ENCODE data around the gene HMG20A. TPM values are rescaled to one million over a fixed set of nuclear protein-coding genes. Genes with fewer than 3 reads are reported as not detected.

HMG20A gene
- total RNA-seq, 2 donors from 2014 or later, result 24.8 to 55.4 TPM

GRCh38 chr15:77455696-77456321 lies 35.1 kb downstream of the HMG20A start:
- H3K27ac Mint-ChIP-seq, result peak overlapping the region in 1 of 2 donors; percentile 83
- ATAC-seq, result peak in 1 of 2 donors; percentile 77
- H3K36me3 Mint-ChIP-seq, result peaks cover 0 to 13% of the 10 kb centered on the region in 2 donors
- DNase-seq (ENCODE audit: low spot score in 2 of 2), result no peak
- H3K9me3 Mint-ChIP-seq, result no peaks in the 10 kb centered on the region

DNA sequence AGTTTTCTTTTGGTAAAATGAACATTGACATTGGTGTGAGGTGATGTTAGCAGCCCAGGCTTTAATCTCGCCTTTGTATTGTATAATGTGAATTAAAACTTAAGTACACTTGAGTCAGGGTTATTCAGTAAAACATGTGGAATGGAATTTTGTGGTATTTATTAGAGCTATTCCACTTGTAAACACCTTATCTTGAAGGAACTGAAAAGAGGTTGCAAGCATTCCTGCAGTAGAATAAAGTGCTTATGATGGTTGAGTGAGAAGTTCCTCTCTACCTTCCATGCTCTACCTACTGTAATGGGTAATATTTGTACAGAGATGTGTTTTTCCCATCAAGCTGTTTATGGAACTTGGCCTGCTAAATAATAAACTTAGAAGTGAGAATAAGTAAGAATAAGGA lies 36.1 kb downstream of the HMG20A start:
- peaks cover 0 to 13% of the 10 kb centered on the region in 2 donors for H3K36me3 Mint-ChIP-seq
- DNase-seq (ENCODE audit: low spot score in 2 of 2), result no peak
- H3K9me3 Mint-ChIP-seq, result no peaks in the 10 kb centered on the region
- no peak for ATAC-seq
- H3K27ac Mint-ChIP-seq, result peak overlapping the region in 1 of 2 donors; percentile 26

GRCh38 chr15:77457191-77457904 lies 36.7 kb downstream of the HMG20A start:
- peak overlapping the region in 1 of 2 donors; percentile 26 for H3K27ac Mint-ChIP-seq
- peak; percentile 24 to 69 for ATAC-seq
- peaks cover 0 to 13% of the 10 kb centered on the region in 2 donors for H3K36me3 Mint-ChIP-seq
- no peaks in the 10 kb centered on the region for H3K9me3 Mint-ChIP-seq
- no peak for DNase-seq (ENCODE audit: low spot score in 2 of 2)

GRCh38 chr15:77457905-77458265 lies 37.2 kb downstream of the HMG20A start:
- Mint-ChIP-seq H3K9me3 (no peaks in the 10 kb centered on the region), H3K36me3 (peaks cover 0 to 13% of the 10 kb centered on the region in 2 donors), H3K27ac (peak overlapping the region in 1 of 2 donors; percentile 26)
- ATAC-seq, result no peak
- DNase-seq (ENCODE audit: low spot score in 2 of 2), result no peak

GRCh38 chr15:77459031-77459430 lies 38.3 kb downstream of the HMG20A start:
- peaks cover 0 to 13% of the 10 kb centered on the region in 2 donors for H3K36me3 Mint-ChIP-seq
- no peak overlapping the region for H3K27ac Mint-ChIP-seq
- DNase-seq (ENCODE audit: low spot score in 2 of 2) (no peak), ATAC-seq (no peak)
- no peaks in the 10 kb centered on the region for H3K9me3 Mint-ChIP-seq

DNA sequence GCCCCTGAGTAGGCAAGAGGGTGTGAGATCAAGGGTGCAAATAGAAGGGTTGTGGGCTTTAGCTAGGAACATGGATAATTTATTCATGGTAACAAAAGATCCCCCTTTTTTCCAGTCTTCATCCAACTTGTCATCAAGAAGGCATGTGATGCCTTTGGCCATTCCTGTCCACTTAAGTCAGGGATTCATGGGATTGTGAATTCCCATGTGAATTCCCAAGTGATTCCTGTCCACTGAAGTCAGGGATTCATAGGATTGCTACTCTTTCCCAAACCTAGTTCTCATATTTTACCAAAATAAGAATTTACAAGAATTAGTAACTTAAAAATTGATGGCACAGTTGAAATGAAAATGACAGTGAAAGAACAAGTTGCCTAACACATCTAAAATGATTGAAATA lies 40.8 kb downstream of the HMG20A start:
- DNase-seq (ENCODE audit: low spot score in 2 of 2) (no peak), ATAC-seq (no peak)
- peaks cover under 1 to 13% of the 10 kb centered on the region in 2 donors for H3K36me3 Mint-ChIP-seq
- H3K27ac Mint-ChIP-seq, result no peak overlapping the region
- H3K9me3 Mint-ChIP-seq, result no peaks in the 10 kb centered on the region

- no peak overlapping the region for H3K27ac Mint-ChIP-seq
- H3K9me3 Mint-ChIP-seq, result no peaks in the 10 kb centered on the region
- ATAC-seq (no peak), DNase-seq (ENCODE audit: low spot score in 2 of 2) (no peak)
- peaks cover 6 to 9% of the 10 kb centered on the region in 2 donors for H3K36me3 Mint-ChIP-seq
Observed at GRCh38 chr15:77464129-77464865, 43.6 kb downstream of the HMG20A start.

DNA sequence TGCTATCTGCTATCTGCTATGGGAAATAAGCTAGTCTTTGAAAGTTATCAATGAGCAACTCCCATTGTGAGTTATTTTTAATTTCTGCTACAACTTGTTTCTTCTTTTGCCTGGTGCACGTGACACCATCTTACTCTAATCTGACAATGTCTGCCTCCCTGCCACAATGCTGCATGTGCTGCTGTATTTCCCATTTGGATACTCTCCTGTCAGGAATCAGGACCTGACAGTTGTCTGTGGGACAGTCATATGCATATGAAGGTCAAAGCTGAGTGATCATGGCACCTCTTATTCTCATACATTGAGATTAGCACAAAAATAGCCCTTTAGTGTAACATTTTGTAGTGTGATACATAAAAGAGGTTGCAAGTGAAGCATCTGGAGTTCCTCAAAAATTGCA lies 45.8 kb downstream of the HMG20A start:
- H3K36me3 Mint-ChIP-seq, result peaks cover 0 to 6% of the 10 kb centered on the region in 2 donors
- ATAC-seq, result no peak

DNA sequence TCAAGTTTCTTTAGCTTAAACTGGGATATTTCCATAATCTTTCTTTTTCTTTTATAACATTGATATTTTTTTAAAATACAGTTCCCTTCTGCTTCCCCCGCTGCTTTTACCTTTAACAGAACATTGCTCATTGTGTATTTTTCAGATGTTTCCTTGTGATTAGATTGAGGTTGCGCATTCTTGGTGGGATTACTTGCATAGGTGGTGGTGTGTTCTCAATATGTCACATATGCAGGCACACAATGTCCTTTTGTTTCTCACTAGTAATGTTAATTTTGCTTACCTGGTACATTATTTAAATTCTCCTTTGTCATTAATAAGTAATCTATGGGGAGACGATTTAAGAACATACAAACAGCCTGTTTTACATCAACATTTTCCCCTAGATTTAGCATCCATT lies 48.2 kb downstream of the HMG20A start:
- no peak for ATAC-seq
- Mint-ChIP-seq H3K9me3 (no peaks in the 10 kb centered on the region), H3K36me3 (peaks cover 0 to 6% of the 10 kb centered on the region in 2 donors), H3K27ac (no peak overlapping the region)
- no peak for DNase-seq (ENCODE audit: low spot score in 2 of 2)

More for the DNA sequence above, 45.8 kb downstream of the HMG20A start:
- peak overlapping the region in 1 of 2 donors; percentile 26 for H3K27ac Mint-ChIP-seq
- H3K9me3 Mint-ChIP-seq, result no peaks in the 10 kb centered on the region
- no peak for DNase-seq (ENCODE audit: low spot score in 2 of 2)

GRCh38 chr15:77470235-77470634 lies 49.5 kb downstream of the HMG20A start:
- ATAC-seq, result no peak
- H3K9me3 Mint-ChIP-seq, result no peaks in the 10 kb centered on the region
- no peak overlapping the region for H3K27ac Mint-ChIP-seq
- peaks cover 0 to 6% of the 10 kb centered on the region in 2 donors for H3K36me3 Mint-ChIP-seq
- DNase-seq (ENCODE audit: low spot score in 2 of 2), result no peak

DNA sequence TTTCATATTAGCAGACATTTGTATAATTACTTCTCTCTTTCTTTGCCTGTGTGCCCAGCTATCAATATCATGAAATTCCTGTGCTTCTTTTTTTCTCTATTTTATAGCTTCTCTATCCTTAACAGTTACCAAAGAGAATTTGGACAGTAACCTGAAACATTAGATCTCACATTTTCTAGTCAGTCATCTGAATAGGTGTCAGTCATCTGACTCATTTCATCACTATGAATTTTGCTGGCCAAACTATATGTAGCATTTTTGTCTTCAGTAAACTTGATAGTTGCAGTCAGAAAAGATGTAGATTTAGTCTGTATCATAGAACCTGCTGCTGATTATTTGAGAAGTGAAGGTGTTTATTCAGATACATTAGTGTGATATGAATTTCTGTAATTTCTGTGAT lies 52.6 kb downstream of the HMG20A start:
- DNase-seq (ENCODE audit: low spot score in 2 of 2) (no peak), ATAC-seq (no peak)
- Mint-ChIP-seq H3K27ac (no peak overlapping the region), H3K36me3 (no peaks in the 10 kb centered on the region), H3K9me3 (no peaks in the 10 kb centered on the region)

DNA sequence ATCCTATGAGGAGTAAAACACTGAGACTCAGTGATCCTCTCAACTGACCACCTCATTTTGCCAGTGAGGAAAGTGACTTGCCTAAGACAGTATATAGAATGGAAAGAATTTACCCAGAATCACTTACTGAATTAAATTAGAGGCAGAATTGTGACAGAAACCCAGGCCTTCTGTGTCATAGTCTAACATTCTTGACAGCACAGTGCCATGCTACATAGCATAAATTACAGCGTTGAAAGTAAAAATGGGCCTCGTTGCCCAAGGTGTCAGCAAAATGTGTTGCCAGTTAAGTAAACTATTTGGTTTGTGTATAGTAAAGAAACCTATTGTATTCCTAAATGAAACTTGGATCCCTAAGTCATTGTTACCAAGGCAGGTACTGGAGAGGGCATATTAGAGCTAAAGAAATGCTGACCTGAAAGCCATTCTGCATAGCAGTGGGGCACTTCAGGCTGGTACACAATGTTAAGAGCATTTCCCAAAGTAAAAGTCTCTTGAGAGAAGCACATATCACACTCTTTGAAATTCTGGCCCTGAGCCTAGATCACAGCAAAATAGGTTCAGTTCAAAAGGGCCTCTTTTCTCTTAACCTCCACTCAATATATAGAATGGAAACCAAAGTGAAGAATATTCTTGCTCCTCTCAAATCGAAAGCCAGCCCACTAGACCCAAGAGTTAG lies 53.8 kb downstream of the HMG20A start:
- H3K36me3 Mint-ChIP-seq, result no peaks in the 10 kb centered on the region

DNA sequence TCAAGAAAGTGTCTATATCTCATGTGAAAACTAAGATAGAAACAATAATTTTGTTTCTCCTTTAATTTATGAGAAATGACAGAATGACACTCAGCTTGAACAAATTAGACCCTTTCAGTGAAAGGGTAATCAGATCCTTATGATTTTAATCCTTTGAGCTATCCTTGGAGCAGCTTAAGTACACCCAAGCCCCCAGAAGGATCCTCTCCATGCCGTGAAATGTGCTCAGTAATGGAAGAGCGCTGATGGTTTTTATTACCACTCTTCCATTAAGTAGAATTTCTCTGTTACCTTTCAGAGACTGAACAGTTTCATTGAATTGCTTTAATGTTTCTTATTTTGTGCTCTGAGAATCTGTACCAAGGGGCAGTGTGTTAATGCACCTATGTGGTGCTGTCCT lies 54.3 kb downstream of the HMG20A start:
- Mint-ChIP-seq H3K9me3 (no peaks in the 10 kb centered on the region), H3K27ac (no peak overlapping the region), H3K36me3 (no peaks in the 10 kb centered on the region)
- DNase-seq (ENCODE audit: low spot score in 2 of 2) (no peak), ATAC-seq (no peak)

More for the DNA sequence above, 53.8 kb downstream of the HMG20A start:
- H3K9me3 Mint-ChIP-seq, result no peaks in the 10 kb centered on the region
- no peak for DNase-seq (ENCODE audit: low spot score in 2 of 2)
- no peak for ATAC-seq
- H3K27ac Mint-ChIP-seq, result no peak overlapping the region

DNA sequence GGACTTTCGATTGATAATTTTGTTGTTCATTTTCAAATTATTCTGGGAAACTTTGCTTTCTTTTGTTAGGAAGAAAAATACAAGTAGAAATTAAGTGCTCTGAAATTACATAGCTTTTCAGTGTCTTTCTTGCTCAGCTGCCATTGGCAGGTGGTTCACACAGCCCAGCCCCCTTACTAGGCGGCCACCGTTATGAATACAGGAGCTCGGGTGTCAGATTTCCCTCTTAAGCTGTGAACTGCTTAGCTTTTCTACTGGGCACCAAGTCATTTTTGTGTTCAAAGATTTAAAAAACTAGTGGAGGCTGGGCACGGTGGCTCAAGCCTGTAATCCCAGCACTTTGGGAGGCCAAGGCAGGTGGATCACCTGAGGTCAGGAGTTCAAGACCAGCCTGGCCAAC lies 55.2 kb downstream of the HMG20A start:
- no peaks in the 10 kb centered on the region for H3K36me3 Mint-ChIP-seq
- H3K9me3 Mint-ChIP-seq, result no peaks in the 10 kb centered on the region
- H3K27ac Mint-ChIP-seq, result no peak overlapping the region
- DNase-seq (ENCODE audit: low spot score in 2 of 2) (no peak), ATAC-seq (no peak)

DNA sequence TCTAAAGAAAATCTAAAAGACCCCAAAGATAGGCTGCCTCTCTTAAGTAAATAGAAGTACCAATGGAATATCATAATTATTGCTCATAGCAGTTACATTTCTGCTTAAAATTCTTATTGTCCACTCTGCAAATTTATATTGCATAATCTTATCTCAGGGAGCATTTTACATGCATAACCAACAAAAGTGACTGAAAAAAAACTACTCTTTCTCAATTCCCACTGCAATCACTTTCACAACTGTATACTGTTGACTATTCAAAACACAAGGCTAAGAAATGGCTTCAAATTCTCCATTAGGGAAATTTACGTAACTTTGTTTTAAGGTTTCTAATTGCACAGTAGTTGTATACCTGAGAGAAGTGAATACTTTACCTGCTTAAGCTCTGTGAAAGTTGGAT lies 56.3 kb downstream of the HMG20A start:
- ATAC-seq (no peak), DNase-seq (ENCODE audit: low spot score in 2 of 2) (no peak)
- no peaks in the 10 kb centered on the region for H3K36me3 Mint-ChIP-seq
- H3K27ac Mint-ChIP-seq, result no peak overlapping the region
- H3K9me3 Mint-ChIP-seq, result no peaks in the 10 kb centered on the region

- Mint-ChIP-seq H3K36me3 (no peaks in the 10 kb centered on the region), H3K9me3 (no peaks in the 10 kb centered on the region), H3K27ac (no peak overlapping the region)
- no peak for DNase-seq (ENCODE audit: low spot score in 2 of 2)
- no peak for ATAC-seq
Observed at GRCh38 chr15:77478051-77478450, 57.4 kb downstream of the HMG20A start.

DNA sequence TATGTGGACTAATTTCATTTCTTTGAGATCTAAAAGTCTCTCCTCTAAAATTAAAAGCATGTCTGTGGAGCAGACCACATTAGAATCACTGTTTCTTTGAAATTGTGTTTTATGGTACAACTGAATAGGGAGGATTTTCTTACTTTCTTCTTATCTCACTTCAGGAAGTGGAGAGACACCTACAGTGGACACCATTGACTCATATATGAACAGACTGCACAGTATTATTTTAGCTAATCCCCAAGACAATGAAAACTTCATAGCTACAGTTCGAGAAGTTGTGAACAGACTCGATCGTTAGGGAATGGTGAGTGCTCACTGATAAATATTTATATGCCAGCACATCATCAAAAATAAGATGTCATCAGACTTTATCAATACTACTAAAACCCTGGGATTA lies 58.3 kb downstream of the HMG20A start:
- DNase-seq (ENCODE audit: low spot score in 2 of 2) (no peak), ATAC-seq (peak in 1 of 2 donors; percentile 67)
- Mint-ChIP-seq H3K27ac (peak overlapping the region in 1 of 2 donors; percentile 79), H3K9me3 (no peaks in the 10 kb centered on the region), H3K36me3 (no peaks in the 10 kb centered on the region)

All from activated naive CD4-positive, alpha-beta T cell treated with anti-CD3 and anti-CD28 coated beads, Interleukin-2, amount 50 U/mL, for 72 hours (primary cell).